ENCODE data around the gene COIL. TPM values are rescaled to one million over a fixed set of nuclear protein-coding genes. Genes with fewer than 3 reads are reported as not detected.

The COIL gene
- total and polyA plus RNA-seq, 9 of the 15 experiments (the other 6 are each of a cell fraction or from before 2014, with no cell fraction given): 23.9 to 41.3 (median 28.7) TPM

GRCh38 chr17:56974055-56974454, 13.2 kb upstream of the COIL start (continued):
- TF ChIP-seq MGA (IDR thresholded peaks at IDR 0.05) (no peak), SMC3 (conservative IDR thresholded peaks at IDR 0.05; ENCODE audit: insufficient read depth, low read depth, low read length) (no peak), STAG1 (CRISPR knock-in tag; IDR thresholded peaks at IDR 0.05; ENCODE audit: borderline replicate concordance) (no peak), ZNF316 (IDR thresholded peaks at IDR 0.05) (no peak), MAFK (IDR thresholded peaks at IDR 0.05; ENCODE audit: low read length) (no peak), U2AF1 (optimal IDR thresholded peaks at IDR 0.05; ENCODE audit: low read depth, low read length) (no peak), SREBF1 (IDR thresholded peaks at IDR 0.05; ENCODE audit: borderline replicate concordance, low read depth, low read length) (no peak), ILF3 (IDR thresholded peaks at IDR 0.05; ENCODE audit: borderline replicate concordance) (no peak), ZNF232 (CRISPR knock-in tag; IDR thresholded peaks at IDR 0.05) (no peak), ZHX1 (conservative IDR thresholded peaks at IDR 0.05; ENCODE audit: low read length) (no peak), ZNF780A (CRISPR knock-in tag; IDR thresholded peaks at IDR 0.05) (no peak), SMAD4 (CRISPR knock-in tag; conservative IDR thresholded peaks at IDR 0.05) (peak; percentile 88), ZFPM2 (CRISPR knock-in tag; IDR thresholded peaks at IDR 0.05) (no peak), NCOA1 (IDR thresholded peaks at IDR 0.05; ENCODE audit: low read depth) (no peak), TAF15 (IDR thresholded peaks at IDR 0.05; ENCODE audit: low read depth, low read length) (no peak), EHMT2 (IDR thresholded peaks at IDR 0.05) (no peak), TBL1XR1 (IDR thresholded peaks at IDR 0.05; ENCODE audit: low read length in 2 of 2) (no peak), WHSC1 (IDR thresholded peaks at IDR 0.05; ENCODE audit: low read length) (no peak)
